ENCODE measurements around the gene REG4. TPM values are rescaled to one million over a fixed set of nuclear protein-coding genes. Genes with fewer than 3 reads are reported as not detected.
A peak's percentile ranks its signal among the peaks of the same experiment; 100 is the strongest.

Gene REG4
- total RNA-seq, 4 donors from 2014 or later, result 27.2 to 559 (median 132) TPM

DNA sequence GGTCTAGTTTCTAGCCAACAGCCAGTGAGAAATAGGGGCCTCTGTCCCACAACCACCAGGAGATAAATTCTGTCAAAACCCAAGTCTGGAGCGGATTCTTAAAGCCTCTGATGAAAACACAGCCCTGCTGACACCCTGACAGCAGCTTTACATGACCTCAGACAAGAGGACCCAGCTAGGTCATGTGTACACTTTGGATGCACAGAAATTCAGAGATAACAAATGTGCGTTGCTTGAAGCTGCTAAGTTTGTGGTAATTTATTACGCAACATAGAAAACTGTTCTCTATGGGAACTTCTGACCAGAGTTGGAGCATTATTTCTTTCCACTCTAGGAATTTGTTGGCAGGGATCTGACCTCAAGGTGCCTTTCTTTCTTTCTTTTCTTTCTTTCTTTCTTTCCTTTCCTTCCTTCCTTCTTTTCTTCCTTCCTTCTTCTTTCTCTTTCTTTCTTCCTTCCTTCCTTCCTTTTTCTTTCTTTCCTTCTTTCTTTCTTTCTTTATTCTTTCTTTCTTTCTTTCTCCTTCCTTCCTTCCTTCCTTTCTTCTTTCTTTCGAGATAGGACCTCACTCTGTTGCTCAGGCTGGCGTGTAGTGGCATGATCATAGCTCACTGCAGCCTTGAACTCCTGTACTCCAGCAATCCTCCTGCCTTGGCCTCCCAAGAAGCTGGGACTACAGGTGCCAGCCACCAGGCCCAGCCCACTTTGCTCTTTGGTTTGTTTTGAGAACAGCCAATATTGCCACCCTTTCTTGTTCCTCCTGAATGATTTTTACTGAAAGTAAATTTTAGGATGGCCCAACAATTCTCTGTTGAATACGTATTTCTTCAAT lies 27.7 kb downstream of the REG4 start:
- Histone ChIP-seq H3K4me3 (no peak overlapping the region), H3K4me1 (peaks cover 0 to 5% (median 2%) of the 10 kb centered on the region in 4 donors), H3K27ac (peak overlapping the region in 1 of 4 donors; percentile 59), H3K27me3 (no peaks in the 10 kb centered on the region), H3K36me3 (no peaks in the 10 kb centered on the region), H3K9me3 (no peaks in the 10 kb centered on the region)
- no peak for DNase-seq
- TF ChIP-seq POLR2A (IDR thresholded peaks at IDR 0.05), result no peak
- TF ChIP-seq, protein P1, sequence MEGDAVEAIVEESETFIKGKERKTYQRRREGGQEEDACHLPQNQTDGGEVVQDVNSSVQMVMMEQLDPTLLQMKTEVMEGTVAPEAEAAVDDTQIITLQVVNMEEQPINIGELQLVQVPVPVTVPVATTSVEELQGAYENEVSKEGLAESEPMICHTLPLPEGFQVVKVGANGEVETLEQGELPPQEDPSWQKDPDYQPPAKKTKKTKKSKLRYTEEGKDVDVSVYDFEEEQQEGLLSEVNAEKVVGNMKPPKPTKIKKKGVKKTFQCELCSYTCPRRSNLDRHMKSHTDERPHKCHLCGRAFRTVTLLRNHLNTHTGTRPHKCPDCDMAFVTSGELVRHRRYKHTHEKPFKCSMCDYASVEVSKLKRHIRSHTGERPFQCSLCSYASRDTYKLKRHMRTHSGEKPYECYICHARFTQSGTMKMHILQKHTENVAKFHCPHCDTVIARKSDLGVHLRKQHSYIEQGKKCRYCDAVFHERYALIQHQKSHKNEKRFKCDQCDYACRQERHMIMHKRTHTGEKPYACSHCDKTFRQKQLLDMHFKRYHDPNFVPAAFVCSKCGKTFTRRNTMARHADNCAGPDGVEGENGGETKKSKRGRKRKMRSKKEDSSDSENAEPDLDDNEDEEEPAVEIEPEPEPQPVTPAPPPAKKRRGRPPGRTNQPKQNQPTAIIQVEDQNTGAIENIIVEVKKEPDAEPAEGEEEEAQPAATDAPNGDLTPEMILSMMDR (IDR thresholded peaks at IDR 0.05), result no peak

DNA sequence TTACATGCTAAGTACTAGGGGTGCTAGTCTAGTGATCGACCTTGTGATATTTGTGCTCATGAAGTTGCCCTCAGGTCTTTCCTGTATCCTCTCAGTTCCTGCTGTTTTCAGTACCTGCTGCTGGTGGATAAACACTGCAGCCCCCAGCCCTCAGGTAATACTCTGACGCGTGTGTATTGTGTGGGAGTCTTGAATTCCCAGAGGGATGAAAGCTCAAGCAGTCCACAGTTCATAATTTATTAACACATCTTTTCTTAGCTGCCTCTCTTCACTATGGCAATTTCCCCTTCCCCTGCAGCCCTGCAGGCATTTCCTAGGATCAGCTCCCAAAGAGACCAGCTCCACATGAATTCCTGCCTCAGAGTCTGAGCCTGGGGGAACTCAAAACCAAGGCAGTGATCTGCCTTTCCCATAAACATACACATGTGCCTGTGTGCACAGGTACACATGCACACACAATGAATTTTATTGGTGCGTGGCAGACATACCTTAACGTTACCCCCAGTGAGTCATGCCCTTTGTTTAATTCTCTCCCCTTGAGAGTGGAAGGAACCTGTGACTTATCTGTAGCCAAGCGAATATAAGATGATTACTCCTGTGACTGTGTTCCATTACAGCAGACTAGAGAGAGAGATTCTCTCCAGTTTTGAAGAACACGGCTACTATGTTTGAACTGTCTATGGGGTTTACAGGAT lies 28.5 kb downstream of the REG4 start:
- H3K27ac ChIP-seq, result peak overlapping the region in 1 of 4 donors; percentile 1
- no peak for DNase-seq

DNA sequence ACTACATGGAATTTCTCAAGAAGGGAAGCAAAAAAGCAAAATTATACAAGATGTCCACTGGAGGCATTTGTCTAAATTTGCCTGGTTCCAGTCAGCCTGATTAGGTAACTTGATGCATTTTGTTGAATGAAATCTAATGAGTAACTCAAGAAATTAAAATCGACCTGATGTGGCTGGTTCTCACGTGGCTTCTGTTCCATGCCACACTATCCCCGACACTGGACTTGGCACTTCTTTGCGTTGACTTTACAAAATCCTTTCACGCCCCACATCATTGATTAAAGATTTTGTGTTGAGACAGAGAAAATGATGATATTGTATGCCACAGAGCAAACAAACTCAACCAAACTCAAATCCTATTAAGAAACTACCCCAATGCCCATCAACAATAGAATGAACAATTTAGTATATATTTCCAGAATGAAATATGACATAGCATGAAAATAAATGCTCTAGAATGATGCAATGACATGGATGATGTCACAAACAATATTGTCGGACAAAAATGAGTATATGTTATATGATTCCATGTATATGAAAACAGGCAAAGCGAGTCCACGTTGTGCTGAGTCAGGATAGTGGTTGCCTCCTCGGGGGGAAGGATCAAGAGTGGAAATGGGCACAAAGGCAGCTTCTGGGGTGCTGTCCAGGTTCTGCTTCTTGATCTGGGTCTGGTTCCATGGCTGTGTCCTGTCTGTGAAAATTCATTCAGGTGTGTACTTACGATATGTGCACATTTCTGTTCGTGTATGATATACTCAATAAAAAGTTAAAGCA lies 29.6 kb downstream of the REG4 start:
- Histone ChIP-seq H3K4me3 (no peak overlapping the region), H3K27me3 (no peaks in the 10 kb centered on the region), H3K4me1 (peaks cover 0 to 5% (median 2%) of the 10 kb centered on the region in 4 donors), H3K36me3 (no peaks in the 10 kb centered on the region), H3K9me3 (no peaks in the 10 kb centered on the region), H3K27ac (no peak overlapping the region)
- TF ChIP-seq, protein P1 (IDR thresholded peaks at IDR 0.05), result no peak
- no peak for TF ChIP-seq POLR2A (IDR thresholded peaks at IDR 0.05)
- no peak for DNase-seq

More for the DNA sequence above, 28.5 kb downstream of the REG4 start:
- H3K36me3 ChIP-seq, result no peaks in the 10 kb centered on the region
- no peaks in the 10 kb centered on the region for H3K27me3 ChIP-seq
- no peak overlapping the region for H3K4me3 ChIP-seq
- peaks cover 0 to 5% (median 2%) of the 10 kb centered on the region in 4 donors for H3K4me1 ChIP-seq
- H3K9me3 ChIP-seq, result no peaks in the 10 kb centered on the region
- TF ChIP-seq POLR2A (IDR thresholded peaks at IDR 0.05), result no peak
- TF ChIP-seq, protein P1 (IDR thresholded peaks at IDR 0.05), result no peak

DNA sequence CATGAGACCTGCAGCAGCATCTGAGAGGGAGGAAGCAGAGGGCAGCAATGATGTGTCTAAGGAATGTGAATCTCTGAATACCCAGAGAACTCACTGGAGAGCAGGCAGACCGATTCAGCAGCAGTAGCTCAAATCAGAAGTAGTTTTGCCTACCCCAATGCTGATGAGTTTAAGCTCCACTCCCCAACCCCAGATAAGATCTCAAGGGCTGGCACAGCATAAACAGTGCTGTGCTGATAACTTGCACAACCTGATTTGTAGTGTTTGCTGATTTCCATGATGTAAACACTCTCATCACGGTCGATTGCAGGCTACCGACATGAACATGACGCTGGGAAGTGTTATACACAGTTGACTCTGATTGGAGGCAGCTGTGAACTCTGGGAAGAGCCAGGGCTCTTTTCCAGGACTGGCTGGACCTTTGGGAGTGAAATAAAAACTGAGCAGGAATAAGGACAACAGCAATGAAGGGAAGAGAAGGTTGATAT lies 31.3 kb downstream of the REG4 start:
- Histone ChIP-seq H3K27me3 (no peaks in the 10 kb centered on the region), H3K36me3 (no peaks in the 10 kb centered on the region), H3K9me3 (no peaks in the 10 kb centered on the region), H3K4me1 (peaks cover 0 to 5% (median 2%) of the 10 kb centered on the region in 4 donors), H3K27ac (peak overlapping the region in 2 of 4 donors; percentile 33 to 83), H3K4me3 (peak overlapping the region in 1 of 4 donors; percentile 11)
- peak in 1 of 3 donors; percentile 66 for DNase-seq
- TF ChIP-seq POLR2A (IDR thresholded peaks at IDR 0.05), result no peak
- TF ChIP-seq, protein P1 (IDR thresholded peaks at IDR 0.05), result no peak

DNA sequence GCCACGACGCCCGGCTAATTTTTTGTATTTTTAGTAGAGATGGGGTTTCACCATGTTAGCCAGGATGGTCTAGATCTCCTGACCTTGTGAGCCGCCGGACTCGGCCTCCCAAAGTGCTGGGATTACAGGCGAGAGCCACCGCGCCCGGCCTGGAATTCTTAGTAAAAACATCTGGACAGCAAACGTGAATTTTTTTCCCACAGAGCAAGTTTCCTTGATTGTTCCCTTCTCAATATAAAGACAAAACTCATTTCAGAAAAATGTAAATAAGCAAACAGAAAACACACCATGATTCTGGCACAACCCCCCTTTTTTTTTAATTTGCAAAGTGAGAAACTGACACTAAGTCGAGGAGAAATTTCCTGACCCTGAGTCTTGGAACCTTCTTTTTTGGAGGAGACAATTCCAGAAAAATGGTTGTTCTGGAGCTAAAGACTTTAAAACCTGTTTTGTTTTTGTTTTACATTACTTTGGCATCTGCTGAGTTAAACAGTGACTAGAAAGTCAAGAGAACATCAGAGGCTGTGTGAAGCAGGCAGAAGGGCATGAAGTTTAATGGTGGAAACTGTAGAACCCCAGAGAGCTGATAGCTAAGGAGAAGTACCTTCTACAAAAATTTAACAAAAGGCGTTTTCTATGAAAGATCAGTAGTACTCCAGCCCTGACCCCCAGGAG lies 32.2 kb downstream of the REG4 start:
- Histone ChIP-seq H3K27me3 (no peaks in the 10 kb centered on the region), H3K9me3 (no peaks in the 10 kb centered on the region), H3K4me1 (peaks cover 0 to 7% (median 3%) of the 10 kb centered on the region in 4 donors), H3K27ac (peak overlapping the region in 1 of 4 donors; percentile 33), H3K36me3 (no peaks in the 10 kb centered on the region), H3K4me3 (no peak overlapping the region)
- TF ChIP-seq POLR2A (IDR thresholded peaks at IDR 0.05), result no peak
- TF ChIP-seq, protein P1 (IDR thresholded peaks at IDR 0.05), result no peak
- no peak for DNase-seq
